CD14-positive monocyte (primary cell): ENCODE data around the gene SEC24B. TPM values are rescaled to one million over a fixed set of nuclear protein-coding genes. Genes with fewer than 3 reads are reported as not detected.
"Not testable (repeated sequence)": the region's sequence is repeated elsewhere in the genome, so short reads cannot be mapped to it uniquely, and the experiment has no call there.

ENCODE experiments used
- DNase-seq, 3 donors: peaks; one replicate each; pipeline ENCODE4 v3.0.0-alpha.2; 2011 to 2022
- H2AFZ ChIP-seq: 2 replicates; pipeline ENCODE4 v1.6.0; 2012; ENCODE audit warnings: mild to moderate bottlenecking, low read depth, low read length, inconsistent platforms; ENCODE audit not compliant: insufficient read depth, poor library complexity, severe bottlenecking
- H3K27ac ChIP-seq, 2 donors: 1 replicate in 1 of 2; 2 replicates in 1 of 2; pipeline ENCODE4 v1.5.1; 2012 to 2013; ENCODE audit warnings: low read length in 2 of 2, control low read depth in 1 of 2, inconsistent platforms in 1 of 2, low read depth in 1 of 2, mild to moderate bottlenecking in 1 of 2
- H3K27me3 ChIP-seq, 2 donors: one replicate each; pipeline versions ENCODE4 v1.6.0 to v1.6.1; 2011 to 2013; ENCODE audit warnings: low read length in 2 of 2; ENCODE audit not compliant: control insufficient read depth in 2 of 2, insufficient read depth in 2 of 2
- H3K36me3 ChIP-seq, 2 donors: replicated peaks in 1 of 2; 1 replicate in 1 of 2; 2 replicates in 1 of 2; pipeline versions ENCODE4 v1.5.1 to v1.6.1; 2012 to 2013; ENCODE audit warnings: low read length in 2 of 2, control low read depth in 1 of 2, inconsistent platforms in 1 of 2, mild to moderate bottlenecking in 1 of 2; ENCODE audit not compliant: insufficient read depth in 2 of 2, control insufficient read depth in 1 of 2
- H3K4me1 ChIP-seq, 2 donors: 1 replicate in 1 of 2; 2 replicates in 1 of 2; pipeline versions ENCODE4 v1.5.1 to v1.6.1; 2012 to 2013; ENCODE audit warnings: low read length in 2 of 2, control low read depth in 1 of 2, inconsistent platforms in 1 of 2, mild to moderate bottlenecking in 1 of 2, moderate library complexity in 1 of 2; ENCODE audit not compliant: insufficient read depth in 2 of 2, control insufficient read depth in 1 of 2
- H3K4me2 ChIP-seq: replicated peaks from 2 replicates; pipeline ENCODE3; 2012; ENCODE audit warnings: low read length, moderate library complexity, mild to moderate bottlenecking; ENCODE audit not compliant: poor library complexity, severe bottlenecking; ENCODE audit errors: extremely low read depth
- H3K4me3 ChIP-seq, 3 experiments: fragments of 200-600 bp in 1 of 3; sonication (generic) in 1 of 3; replicated peaks in 1 of 3; 1 replicate in 2 of 3; 2 replicates in 1 of 3; pipeline ENCODE4 v1.5.1; 2011 to 2013; ENCODE audit warnings: low read length in 3 of 3, mild to moderate bottlenecking in 3 of 3, control low read depth in 2 of 3, low read depth in 2 of 3, inconsistent platforms in 1 of 3, moderate library complexity in 1 of 3
- H3K79me2 ChIP-seq: 2 replicates; pipeline ENCODE4 v1.6.0; 2012; ENCODE audit warnings: mild to moderate bottlenecking, control low read depth, inconsistent platforms, low read length, moderate library complexity; ENCODE audit not compliant: insufficient read depth
- H3K9ac ChIP-seq: 2 replicates; pipeline ENCODE4 v1.6.0; 2017; ENCODE audit warnings: low read length, mild to moderate bottlenecking; ENCODE audit not compliant: insufficient read depth, poor library complexity, severe bottlenecking
- H3K9me3 ChIP-seq, 2 donors: replicated peaks in 1 of 2; 1 replicate in 1 of 2; 2 replicates in 1 of 2; pipeline versions ENCODE4 v1.5.1 to v1.6.1; 2012 to 2013; ENCODE audit warnings: low read length in 2 of 2, control low read depth in 1 of 2; ENCODE audit not compliant: control insufficient read depth in 1 of 2, insufficient read depth in 1 of 2
- H4K20me1 ChIP-seq: 2 replicates; pipeline ENCODE4 v1.6.0; 2012; ENCODE audit warnings: mild to moderate bottlenecking, low read length, control low read depth, moderate library complexity; ENCODE audit not compliant: insufficient read depth
- H3K27ac Mint-ChIP-seq, 7 donors: one replicate each; pipeline ENCODE4 v1.8.0; 2020; ENCODE audit warnings: mild to moderate bottlenecking in 7 of 7, mixed read lengths in 7 of 7, moderate library complexity in 6 of 7, inconsistent platforms in 2 of 7
- H3K27me3 Mint-ChIP-seq, 3 donors: one replicate each; pipeline ENCODE4 v1.8.0; 2021 to 2022; ENCODE audit warnings: low read depth in 3 of 3, mild to moderate bottlenecking in 3 of 3, mixed read lengths in 3 of 3, moderate library complexity in 3 of 3, inconsistent platforms in 1 of 3
- H3K36me3 Mint-ChIP-seq, 2 donors: one replicate each; pipeline ENCODE4 v1.8.0; 2020; ENCODE audit warnings: mixed read lengths in 2 of 2, inconsistent platforms in 1 of 2, mild to moderate bottlenecking in 1 of 2
- H3K4me1 Mint-ChIP-seq: one replicate; pipeline ENCODE4 v1.8.0; 2020; ENCODE audit warnings: mild to moderate bottlenecking, mixed read lengths
- H3K4me3 Mint-ChIP-seq, 2 donors: one replicate each; pipeline ENCODE4 v1.8.0; 2020; ENCODE audit warnings: mild to moderate bottlenecking in 2 of 2, mixed read lengths in 2 of 2, moderate library complexity in 1 of 2
- H3K9me3 Mint-ChIP-seq, 7 donors: one replicate each; pipeline ENCODE4 v1.8.0; 2020 to 2022; ENCODE audit warnings: mixed read lengths in 7 of 7, mild to moderate bottlenecking in 6 of 7, moderate library complexity in 6 of 7, inconsistent platforms in 2 of 7
- CTCF ChIP-seq: fragments of 200-600 bp; IDR thresholded peaks from one replicate; pipeline ENCODE4 v1.8.0; 2022; ENCODE audit warnings: antibody characterized with exemption, mild to moderate bottlenecking
- whole genome bisulfite sequencing: methylation state at CpG from one replicate; pipeline ENCODE4 v1.1.5; 2013; ENCODE audit warnings: missing lambda C conversion rate; ENCODE audit not compliant: insufficient coverage; 5-methylcytosine and 5-hydroxymethylcytosine counted together
- intact Hi-C, 2 donors: fragments of 100-400 bp; cut with micrococcal nuclease; formaldehyde crosslinking; loops; one replicate each; pipeline versions ENCODE4 v1.15.0 to v1.15.1; 2023
- polyA plus RNA-seq, 3 donors: library from polyadenylated mRNA; depleted of rRNA in 1 of 3; unstranded in 2 of 3; stranded (reverse) in 1 of 3; fragments of 300-500 nt in 2 of 3; fragments of >200 nt in 1 of 3; fragmentation: Illumina TruSeq in 2 of 3; gene quantifications; 1 replicate in 2 of 3; 2 replicates in 1 of 3; pipeline ENCODE4 v1.2.3, GENCODE V29; 2012 to 2021

The SEC24B gene
- polyA plus RNA-seq, 3 donors: 8.0 to 27.4 (median 11.8) TPM

GRCh38 chr4:109576462-109576861 lies 142.8 kb downstream of the SEC24B start:
- H3K36me3 Mint-ChIP-seq: peaks cover 17 to 37% of the 10 kb centered on the region in 2 donors
- 29% methylated on average over 1 of the region's 2 CpGs for WGBS
- Histone ChIP-seq H3K27ac (no peak overlapping the region), H3K36me3 (peaks cover 0 to 4% of the 10 kb centered on the region in 2 donors), H2AFZ (no peak overlapping the region), H3K4me1 (peaks cover 0 to 3% of the 10 kb centered on the region in 2 donors), H3K9ac (no peak overlapping the region), H3K4me2 (no peak overlapping the region), H3K79me2 (peaks cover 74% of the 10 kb centered on the region), H3K9me3 (peaks cover 0 to 1% of the 10 kb centered on the region in 2 donors), H4K20me1 (peaks cover 81% of the 10 kb centered on the region), H3K4me3 (no peak overlapping the region), H3K27me3 (no peaks in the 10 kb centered on the region)
- DNase-seq: peak in 2 of 3 donors; percentile 8 to 16
- TF ChIP-seq CTCF: no peak
- peaks cover 0 to 13% (median 10%) of the 10 kb centered on the region in 7 donors for H3K9me3 Mint-ChIP-seq
- no peak overlapping the region for H3K4me3 Mint-ChIP-seq
- peak overlapping the region in 3 of 7 donors; percentile 1 to 77 (median 3) for H3K27ac Mint-ChIP-seq
- H3K4me1 Mint-ChIP-seq: peaks cover 16% of the 10 kb centered on the region
- intact Hi-C loops: no loop called here
- peaks cover 0 to 1% (median 0%) of the 10 kb centered on the region in 3 donors for H3K27me3 Mint-ChIP-seq

GRCh38 chr4:109578846-109579245 lies 145.2 kb downstream of the SEC24B start:
- Mint-ChIP-seq H3K4me3 (no peak overlapping the region), H3K9me3 (peaks cover 0 to 15% (median 12%) of the 10 kb centered on the region in 7 donors), H3K27ac (peak overlapping the region in 1 of 7 donors; percentile 8), H3K36me3 (peaks cover 15 to 30% of the 10 kb centered on the region in 2 donors), H3K27me3 (peaks cover 0 to 3% (median 0%) of the 10 kb centered on the region in 3 donors), H3K4me1 (peaks cover 24% of the 10 kb centered on the region)
- DNase-seq: no peak
- Histone ChIP-seq H3K27ac (no peak overlapping the region), H3K9me3 (no peaks in the 10 kb centered on the region), H3K4me3 (no peak overlapping the region), H3K79me2 (peaks cover 63% of the 10 kb centered on the region), H2AFZ (no peak overlapping the region), H3K27me3 (no peaks in the 10 kb centered on the region), H3K36me3 (no peaks in the 10 kb centered on the region), H3K9ac (no peak overlapping the region), H3K4me2 (no peak overlapping the region), H4K20me1 (peaks cover 75% of the 10 kb centered on the region), H3K4me1 (peaks cover 0 to 3% of the 10 kb centered on the region in 2 donors)
- intact Hi-C loops: no loop called here
- WGBS: 100% methylated on average over 2 of the region's 3 CpGs
- no peak for TF ChIP-seq CTCF

GRCh38 chr4:109579997-109580396 lies 146.4 kb downstream of the SEC24B start:
- peaks cover 25% of the 10 kb centered on the region for H3K4me1 Mint-ChIP-seq
- H3K4me3 ChIP-seq, H3K4me2 ChIP-seq, intact Hi-C loops, DNase-seq, H3K4me1 ChIP-seq, H3K27me3 Mint-ChIP-seq, H3K9me3 ChIP-seq, H3K27me3 ChIP-seq, H3K27ac ChIP-seq, H3K36me3 ChIP-seq, H3K4me3 Mint-ChIP-seq, H2AFZ ChIP-seq, H3K27ac Mint-ChIP-seq, H3K9ac ChIP-seq: not testable (repeated sequence)
- WGBS: 80% methylated on average over 1 of the region's 5 CpGs
- peaks cover 0 to 15% (median 12%) of the 10 kb centered on the region in 7 donors for H3K9me3 Mint-ChIP-seq
- Histone ChIP-seq H3K79me2 (peaks cover 61% of the 10 kb centered on the region), H4K20me1 (peaks cover 71% of the 10 kb centered on the region)
- H3K36me3 Mint-ChIP-seq: peaks cover 15 to 25% of the 10 kb centered on the region in 2 donors
